WTC11 (cell line): Measurements from ENCODE around the gene SNX13. TPM values are rescaled to one million over a fixed set of nuclear protein-coding genes. Genes with fewer than 3 reads are reported as not detected.

Experiments
- ATAC-seq: fragments of 200-7000 bp; cut with Tn5 transposase; 2 replicates; pipeline ENCODE4 v1.10.0; 2021; ENCODE audit warnings: mild to moderate bottlenecking, moderate library complexity
- CTCF ChIA-PET: fragments of 300-600 bp; sonication (Branson Sonifier 250); formaldehyde crosslinking; loops from one replicate; lab custom pipeline; 2021; ENCODE audit warnings: antibody characterized with exemption; lab: Charles Lee
- POLR2A ChIA-PET: fragments of 350-600 bp; sonication (Branson Sonifier 250); formaldehyde crosslinking; loops from one replicate; lab custom pipeline; 2021; ENCODE audit warnings: antibody characterized with exemption; lab: Charles Lee
- DNase-seq: peaks from one replicate; pipeline ENCODE4 v3.0.0; 2021; ENCODE audit warnings: low spot score
- H3K27ac Mint-ChIP-seq: 2 replicates; pipeline ENCODE4 v1.8.0; 2021; ENCODE audit warnings: mixed read lengths
- H3K27me3 Mint-ChIP-seq: 2 replicates; pipeline ENCODE4 v1.8.0; 2021; ENCODE audit warnings: low read depth, mild to moderate bottlenecking, moderate library complexity, mixed read lengths
- H3K36me3 Mint-ChIP-seq: 2 replicates; pipeline ENCODE4 v1.8.0; 2021; ENCODE audit warnings: mixed read lengths
- H3K4me1 Mint-ChIP-seq: 2 replicates; pipeline ENCODE4 v1.8.0; 2022; ENCODE audit warnings: mixed read lengths
- H3K4me3 Mint-ChIP-seq: 2 replicates; pipeline ENCODE4 v1.8.0; 2021; ENCODE audit warnings: mild to moderate bottlenecking, moderate library complexity, mixed read lengths
- H3K9me3 Mint-ChIP-seq: 2 replicates; pipeline ENCODE4 v1.8.0; 2021; ENCODE audit warnings: mixed read lengths
- ATF1 ChIP-seq: sonication (generic); formaldehyde crosslinking; IDR thresholded peaks from 2 replicates; pipeline ENCODE4 v1.8.1; 2023; ENCODE audit warnings: mild to moderate bottlenecking, moderate library complexity, missing genetic modification reagents
- GTF2I ChIP-seq: fragments of 250-450 bp; sonication (Bioruptor Pico); conservative IDR thresholded peaks from 2 replicates; pipeline ENCODE4 v1.4.0; 2021; ENCODE audit warnings: mild to moderate bottlenecking
- JAZF1 ChIP-seq: fragments of 250-450 bp; sonication (Bioruptor Pico); IDR thresholded peaks from 2 replicates; pipeline ENCODE4 v1.9.0; 2021; ENCODE audit warnings: moderate library complexity, mild to moderate bottlenecking, inconsistent platforms
- MYBL2 ChIP-seq: sonication (generic); formaldehyde crosslinking; IDR thresholded peaks from 2 replicates; pipeline ENCODE4 v1.8.1; 2023; ENCODE audit warnings: mild to moderate bottlenecking, moderate library complexity, missing genetic modification reagents
- NFYB ChIP-seq: sonication (generic); formaldehyde crosslinking; conservative IDR thresholded peaks from 2 replicates; pipeline ENCODE4 v1.8.0; 2022; ENCODE audit warnings: low read depth, missing genetic modification reagents
- NR1H2 ChIP-seq: sonication (generic); formaldehyde crosslinking; IDR thresholded peaks from 2 replicates; pipeline ENCODE4 v1.9.0; 2021; ENCODE audit warnings: mild to moderate bottlenecking, moderate library complexity, missing genetic modification reagents
- SMAD3 ChIP-seq: sonication (generic); formaldehyde crosslinking; IDR thresholded peaks from 2 replicates; pipeline ENCODE4 v1.8.0; 2022; ENCODE audit warnings: missing genetic modification reagents, mild to moderate bottlenecking, borderline replicate concordance
- SOX15 ChIP-seq: fragments of 250-450 bp; sonication (Bioruptor Pico); IDR thresholded peaks from 2 replicates; pipeline ENCODE4 v1.9.0; 2021; ENCODE audit warnings: mild to moderate bottlenecking
- ZNF121 ChIP-seq: sonication (generic); formaldehyde crosslinking; IDR thresholded peaks from 2 replicates; pipeline ENCODE4 v1.8.0; 2023; ENCODE audit warnings: missing genetic modification reagents
- total RNA-seq: library from RNA; stranded (reverse); gene quantifications from 3 replicates; pipeline ENCODE4 v1.2.3, GENCODE V29; 2021
- TF ChIP-seq, protein P1 (sequence below): sonication (generic); formaldehyde crosslinking; conservative IDR thresholded peaks from 2 replicates; pipeline ENCODE4 v1.8.1; 2023; ENCODE audit warnings: mild to moderate bottlenecking, low read depth, missing genetic modification reagents, moderate library complexity
- TF ChIP-seq, protein P2 (sequence below): sonication (generic); formaldehyde crosslinking; IDR thresholded peaks from 2 replicates; pipeline ENCODE4 v1.8.1; 2023; ENCODE audit warnings: mild to moderate bottlenecking, missing genetic modification reagents, borderline replicate concordance
- TF ChIP-seq, protein P3 (sequence below): sonication (generic); formaldehyde crosslinking; IDR thresholded peaks from 2 replicates; pipeline ENCODE4 v1.8.1; 2022; ENCODE audit warnings: low read depth, missing genetic modification reagents, borderline replicate concordance
- TF ChIP-seq, protein P4 (sequence below): sonication (generic); formaldehyde crosslinking; IDR thresholded peaks from 2 replicates; pipeline ENCODE4 v1.8.1; 2023; ENCODE audit warnings: mild to moderate bottlenecking, missing genetic modification reagents
- TF ChIP-seq, protein P5 (sequence below): fragments of 250-450 bp; sonication (Bioruptor Pico); IDR thresholded peaks from 2 replicates; pipeline ENCODE4 v1.9.0; 2021; ENCODE audit warnings: mild to moderate bottlenecking
- TF ChIP-seq, protein P6 (sequence below): sonication (generic); formaldehyde crosslinking; IDR thresholded peaks from 2 replicates; pipeline ENCODE4 v1.8.0; 2022; ENCODE audit warnings: mild to moderate bottlenecking, missing genetic modification reagents
- TF ChIP-seq, protein P7 (sequence below): fragments of 250-450 bp; sonication (Bioruptor Pico); IDR thresholded peaks from 2 replicates; pipeline ENCODE4 v1.9.0; 2021; ENCODE audit warnings: mild to moderate bottlenecking
- TF ChIP-seq, protein P8 (sequence below): fragments of 250-450 bp; sonication (Bioruptor Pico); conservative IDR thresholded peaks from 2 replicates; pipeline ENCODE4 v1.9.0; 2021; ENCODE audit warnings: mild to moderate bottlenecking

SNX13 gene
- total RNA-seq, 1 experiment from 2014 or later = 27.5 TPM

DNA sequence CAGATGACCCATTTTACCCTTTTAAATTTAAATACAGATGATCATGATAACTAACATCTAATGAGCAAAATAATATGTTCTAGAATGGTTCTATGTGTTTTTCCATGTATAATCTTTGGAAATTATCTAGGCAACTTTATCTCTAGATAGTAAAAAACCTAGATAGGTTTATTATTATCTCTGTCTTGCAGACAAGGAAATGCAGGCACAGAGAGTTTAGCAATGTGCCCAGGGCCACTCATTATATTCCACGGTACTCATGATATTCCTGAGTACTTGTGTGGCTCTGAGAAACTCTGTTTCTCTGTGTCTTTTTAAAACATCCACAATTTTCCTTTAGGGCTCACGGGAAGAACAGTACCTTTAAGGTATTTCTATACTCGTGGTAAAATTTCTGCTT, 26.4 kb upstream of the SNX13 start (continued):
- TF ChIP-seq, protein P1, sequence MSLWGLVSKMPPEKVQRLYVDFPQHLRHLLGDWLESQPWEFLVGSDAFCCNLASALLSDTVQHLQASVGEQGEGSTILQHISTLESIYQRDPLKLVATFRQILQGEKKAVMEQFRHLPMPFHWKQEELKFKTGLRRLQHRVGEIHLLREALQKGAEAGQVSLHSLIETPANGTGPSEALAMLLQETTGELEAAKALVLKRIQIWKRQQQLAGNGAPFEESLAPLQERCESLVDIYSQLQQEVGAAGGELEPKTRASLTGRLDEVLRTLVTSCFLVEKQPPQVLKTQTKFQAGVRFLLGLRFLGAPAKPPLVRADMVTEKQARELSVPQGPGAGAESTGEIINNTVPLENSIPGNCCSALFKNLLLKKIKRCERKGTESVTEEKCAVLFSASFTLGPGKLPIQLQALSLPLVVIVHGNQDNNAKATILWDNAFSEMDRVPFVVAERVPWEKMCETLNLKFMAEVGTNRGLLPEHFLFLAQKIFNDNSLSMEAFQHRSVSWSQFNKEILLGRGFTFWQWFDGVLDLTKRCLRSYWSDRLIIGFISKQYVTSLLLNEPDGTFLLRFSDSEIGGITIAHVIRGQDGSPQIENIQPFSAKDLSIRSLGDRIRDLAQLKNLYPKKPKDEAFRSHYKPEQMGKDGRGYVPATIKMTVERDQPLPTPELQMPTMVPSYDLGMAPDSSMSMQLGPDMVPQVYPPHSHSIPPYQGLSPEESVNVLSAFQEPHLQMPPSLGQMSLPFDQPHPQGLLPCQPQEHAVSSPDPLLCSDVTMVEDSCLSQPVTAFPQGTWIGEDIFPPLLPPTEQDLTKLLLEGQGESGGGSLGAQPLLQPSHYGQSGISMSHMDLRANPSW (CRISPR knock-in tag) = no peak

DNA sequence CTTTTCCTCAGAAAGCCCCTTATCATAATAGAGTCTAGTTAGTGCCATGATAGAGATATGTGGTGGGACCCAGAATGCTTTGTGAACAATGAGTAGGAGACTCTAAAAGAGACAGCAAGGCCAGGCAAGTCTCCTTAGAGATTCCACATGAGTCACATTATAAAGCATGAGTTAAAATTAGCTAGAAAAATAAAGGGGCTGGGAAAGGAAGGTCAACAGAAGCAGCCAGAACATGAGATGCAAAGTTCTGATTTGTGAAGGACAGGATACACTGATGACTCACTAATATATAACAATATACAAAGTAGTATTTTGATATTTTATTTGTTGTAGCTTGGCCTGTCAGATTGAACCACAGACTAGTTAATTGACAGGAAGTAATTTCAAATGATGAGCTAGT, 25.3 kb upstream of the SNX13 start:
- H3K4me3 Mint-ChIP-seq = no peak overlapping the region
- CTCF ChIA-PET = no interaction called here
- ATAC-seq = no peak
- H3K36me3 Mint-ChIP-seq = no peaks in the 10 kb centered on the region
- DNase-seq = no peak
- no peaks in the 10 kb centered on the region for H3K27me3 Mint-ChIP-seq
- POLR2A ChIA-PET = no interaction called here
- TF ChIP-seq ATF1 (CRISPR knock-in tag) = no peak
- TF ChIP-seq, protein P2, sequence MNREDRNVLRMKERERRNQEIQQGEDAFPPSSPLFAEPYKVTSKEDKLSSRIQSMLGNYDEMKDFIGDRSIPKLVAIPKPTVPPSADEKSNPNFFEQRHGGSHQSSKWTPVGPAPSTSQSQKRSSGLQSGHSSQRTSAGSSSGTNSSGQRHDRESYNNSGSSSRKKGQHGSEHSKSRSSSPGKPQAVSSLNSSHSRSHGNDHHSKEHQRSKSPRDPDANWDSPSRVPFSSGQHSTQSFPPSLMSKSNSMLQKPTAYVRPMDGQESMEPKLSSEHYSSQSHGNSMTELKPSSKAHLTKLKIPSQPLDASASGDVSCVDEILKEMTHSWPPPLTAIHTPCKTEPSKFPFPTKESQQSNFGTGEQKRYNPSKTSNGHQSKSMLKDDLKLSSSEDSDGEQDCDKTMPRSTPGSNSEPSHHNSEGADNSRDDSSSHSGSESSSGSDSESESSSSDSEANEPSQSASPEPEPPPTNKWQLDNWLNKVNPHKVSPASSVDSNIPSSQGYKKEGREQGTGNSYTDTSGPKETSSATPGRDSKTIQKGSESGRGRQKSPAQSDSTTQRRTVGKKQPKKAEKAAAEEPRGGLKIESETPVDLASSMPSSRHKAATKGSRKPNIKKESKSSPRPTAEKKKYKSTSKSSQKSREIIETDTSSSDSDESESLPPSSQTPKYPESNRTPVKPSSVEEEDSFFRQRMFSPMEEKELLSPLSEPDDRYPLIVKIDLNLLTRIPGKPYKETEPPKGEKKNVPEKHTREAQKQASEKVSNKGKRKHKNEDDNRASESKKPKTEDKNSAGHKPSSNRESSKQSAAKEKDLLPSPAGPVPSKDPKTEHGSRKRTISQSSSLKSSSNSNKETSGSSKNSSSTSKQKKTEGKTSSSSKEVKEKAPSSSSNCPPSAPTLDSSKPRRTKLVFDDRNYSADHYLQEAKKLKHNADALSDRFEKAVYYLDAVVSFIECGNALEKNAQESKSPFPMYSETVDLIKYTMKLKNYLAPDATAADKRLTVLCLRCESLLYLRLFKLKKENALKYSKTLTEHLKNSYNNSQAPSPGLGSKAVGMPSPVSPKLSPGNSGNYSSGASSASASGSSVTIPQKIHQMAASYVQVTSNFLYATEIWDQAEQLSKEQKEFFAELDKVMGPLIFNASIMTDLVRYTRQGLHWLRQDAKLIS (CRISPR knock-in tag) = no peak
- no peak for TF ChIP-seq NFYB
- TF ChIP-seq SOX15 (CRISPR knock-in tag) = no peak
- no peak for TF ChIP-seq SMAD3 (CRISPR knock-in tag)
- no peak for TF ChIP-seq MYBL2 (CRISPR knock-in tag)
- TF ChIP-seq, protein P3, sequence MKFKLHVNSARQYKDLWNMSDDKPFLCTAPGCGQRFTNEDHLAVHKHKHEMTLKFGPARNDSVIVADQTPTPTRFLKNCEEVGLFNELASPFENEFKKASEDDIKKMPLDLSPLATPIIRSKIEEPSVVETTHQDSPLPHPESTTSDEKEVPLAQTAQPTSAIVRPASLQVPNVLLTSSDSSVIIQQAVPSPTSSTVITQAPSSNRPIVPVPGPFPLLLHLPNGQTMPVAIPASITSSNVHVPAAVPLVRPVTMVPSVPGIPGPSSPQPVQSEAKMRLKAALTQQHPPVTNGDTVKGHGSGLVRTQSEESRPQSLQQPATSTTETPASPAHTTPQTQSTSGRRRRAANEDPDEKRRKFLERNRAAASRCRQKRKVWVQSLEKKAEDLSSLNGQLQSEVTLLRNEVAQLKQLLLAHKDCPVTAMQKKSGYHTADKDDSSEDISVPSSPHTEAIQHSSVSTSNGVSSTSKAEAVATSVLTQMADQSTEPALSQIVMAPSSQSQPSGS (CRISPR knock-in tag) = no peak
- TF ChIP-seq NR1H2 (CRISPR knock-in tag) = no peak
- no peak for TF ChIP-seq JAZF1 (CRISPR knock-in tag)
- no peaks in the 10 kb centered on the region for H3K4me1 Mint-ChIP-seq
- H3K9me3 Mint-ChIP-seq = no peaks in the 10 kb centered on the region
- H3K27ac Mint-ChIP-seq = no peak overlapping the region

DNA sequence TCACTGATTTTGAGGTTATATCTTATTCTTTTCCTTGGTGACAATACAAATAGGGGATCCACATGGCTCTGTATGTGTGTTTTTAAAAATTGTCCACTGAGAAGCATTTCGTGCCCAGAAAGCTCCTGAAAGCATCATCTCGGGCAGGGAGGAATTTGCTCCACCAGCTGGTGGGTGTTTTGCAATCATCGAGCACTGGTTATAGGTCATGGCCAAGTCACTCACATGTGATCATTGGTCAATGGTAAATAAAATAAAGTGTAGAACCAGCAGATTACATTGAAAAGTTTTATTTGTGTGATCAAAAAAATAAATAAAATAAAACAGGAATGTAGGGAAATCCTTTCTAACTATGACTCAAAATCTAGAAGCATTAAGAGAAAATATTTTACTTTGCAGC, 23.0 kb upstream of the SNX13 start:
- DNase-seq = no peak
- ATAC-seq = no peak
- CTCF ChIA-PET = no interaction called here
- TF ChIP-seq, protein P4, sequence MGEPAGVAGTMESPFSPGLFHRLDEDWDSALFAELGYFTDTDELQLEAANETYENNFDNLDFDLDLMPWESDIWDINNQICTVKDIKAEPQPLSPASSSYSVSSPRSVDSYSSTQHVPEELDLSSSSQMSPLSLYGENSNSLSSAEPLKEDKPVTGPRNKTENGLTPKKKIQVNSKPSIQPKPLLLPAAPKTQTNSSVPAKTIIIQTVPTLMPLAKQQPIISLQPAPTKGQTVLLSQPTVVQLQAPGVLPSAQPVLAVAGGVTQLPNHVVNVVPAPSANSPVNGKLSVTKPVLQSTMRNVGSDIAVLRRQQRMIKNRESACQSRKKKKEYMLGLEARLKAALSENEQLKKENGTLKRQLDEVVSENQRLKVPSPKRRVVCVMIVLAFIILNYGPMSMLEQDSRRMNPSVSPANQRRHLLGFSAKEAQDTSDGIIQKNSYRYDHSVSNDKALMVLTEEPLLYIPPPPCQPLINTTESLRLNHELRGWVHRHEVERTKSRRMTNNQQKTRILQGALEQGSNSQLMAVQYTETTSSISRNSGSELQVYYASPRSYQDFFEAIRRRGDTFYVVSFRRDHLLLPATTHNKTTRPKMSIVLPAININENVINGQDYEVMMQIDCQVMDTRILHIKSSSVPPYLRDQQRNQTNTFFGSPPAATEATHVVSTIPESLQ (CRISPR knock-in tag) = no peak
- TF ChIP-seq, protein P5, sequence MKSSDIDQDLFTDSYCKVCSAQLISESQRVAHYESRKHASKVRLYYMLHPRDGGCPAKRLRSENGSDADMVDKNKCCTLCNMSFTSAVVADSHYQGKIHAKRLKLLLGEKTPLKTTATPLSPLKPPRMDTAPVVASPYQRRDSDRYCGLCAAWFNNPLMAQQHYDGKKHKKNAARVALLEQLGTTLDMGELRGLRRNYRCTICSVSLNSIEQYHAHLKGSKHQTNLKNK = no peak
- no peak for TF ChIP-seq GTF2I (CRISPR knock-in tag)
- TF ChIP-seq, protein P6, sequence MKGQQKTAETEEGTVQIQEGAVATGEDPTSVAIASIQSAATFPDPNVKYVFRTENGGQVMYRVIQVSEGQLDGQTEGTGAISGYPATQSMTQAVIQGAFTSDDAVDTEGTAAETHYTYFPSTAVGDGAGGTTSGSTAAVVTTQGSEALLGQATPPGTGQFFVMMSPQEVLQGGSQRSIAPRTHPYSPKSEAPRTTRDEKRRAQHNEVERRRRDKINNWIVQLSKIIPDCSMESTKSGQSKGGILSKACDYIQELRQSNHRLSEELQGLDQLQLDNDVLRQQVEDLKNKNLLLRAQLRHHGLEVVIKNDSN (CRISPR knock-in tag) = no peak
- TF ChIP-seq, protein P7, sequence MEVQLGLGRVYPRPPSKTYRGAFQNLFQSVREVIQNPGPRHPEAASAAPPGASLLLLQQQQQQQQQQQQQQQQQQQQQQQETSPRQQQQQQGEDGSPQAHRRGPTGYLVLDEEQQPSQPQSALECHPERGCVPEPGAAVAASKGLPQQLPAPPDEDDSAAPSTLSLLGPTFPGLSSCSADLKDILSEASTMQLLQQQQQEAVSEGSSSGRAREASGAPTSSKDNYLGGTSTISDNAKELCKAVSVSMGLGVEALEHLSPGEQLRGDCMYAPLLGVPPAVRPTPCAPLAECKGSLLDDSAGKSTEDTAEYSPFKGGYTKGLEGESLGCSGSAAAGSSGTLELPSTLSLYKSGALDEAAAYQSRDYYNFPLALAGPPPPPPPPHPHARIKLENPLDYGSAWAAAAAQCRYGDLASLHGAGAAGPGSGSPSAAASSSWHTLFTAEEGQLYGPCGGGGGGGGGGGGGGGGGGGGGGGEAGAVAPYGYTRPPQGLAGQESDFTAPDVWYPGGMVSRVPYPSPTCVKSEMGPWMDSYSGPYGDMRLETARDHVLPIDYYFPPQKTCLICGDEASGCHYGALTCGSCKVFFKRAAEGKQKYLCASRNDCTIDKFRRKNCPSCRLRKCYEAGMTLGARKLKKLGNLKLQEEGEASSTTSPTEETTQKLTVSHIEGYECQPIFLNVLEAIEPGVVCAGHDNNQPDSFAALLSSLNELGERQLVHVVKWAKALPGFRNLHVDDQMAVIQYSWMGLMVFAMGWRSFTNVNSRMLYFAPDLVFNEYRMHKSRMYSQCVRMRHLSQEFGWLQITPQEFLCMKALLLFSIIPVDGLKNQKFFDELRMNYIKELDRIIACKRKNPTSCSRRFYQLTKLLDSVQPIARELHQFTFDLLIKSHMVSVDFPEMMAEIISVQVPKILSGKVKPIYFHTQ (CRISPR knock-in tag) = no peak
- TF ChIP-seq, protein P8, sequence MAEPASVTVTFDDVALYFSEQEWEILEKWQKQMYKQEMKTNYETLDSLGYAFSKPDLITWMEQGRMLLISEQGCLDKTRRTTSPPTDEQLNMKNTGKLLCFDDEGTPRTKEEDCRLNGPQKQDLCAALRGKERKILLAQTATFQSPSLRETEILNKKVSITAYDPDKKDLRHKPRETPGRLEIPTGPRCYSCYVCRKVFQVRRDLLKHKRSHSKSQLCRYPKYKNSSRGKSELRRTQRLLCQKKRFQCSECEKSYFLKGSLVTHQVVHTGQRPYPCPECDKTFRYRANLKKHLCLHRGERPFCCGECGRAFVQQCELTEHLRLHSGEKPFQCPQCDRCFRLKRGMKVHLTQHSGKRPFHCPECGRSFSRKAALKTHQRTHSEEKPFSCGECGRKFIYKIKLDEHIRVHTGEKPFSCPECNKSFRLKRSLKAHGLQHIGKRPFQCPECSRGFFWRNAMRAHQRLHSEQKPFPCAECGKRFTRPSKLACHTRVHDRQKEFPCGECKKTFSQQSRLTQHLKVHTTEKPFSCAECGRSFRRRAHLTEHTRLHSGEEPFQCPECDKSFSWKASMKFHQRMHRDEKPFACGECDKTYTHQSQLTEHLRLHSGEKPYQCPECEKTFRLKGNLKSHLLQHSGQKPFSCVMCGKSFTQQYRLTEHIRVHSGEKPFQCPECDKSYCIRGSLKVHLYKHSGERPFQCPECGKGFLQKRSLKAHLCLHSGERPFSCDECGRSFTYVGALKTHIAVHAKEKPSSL (CRISPR knock-in tag) = no peak
- no peak for TF ChIP-seq ZNF121 (CRISPR knock-in tag)

More for the DNA sequence above, 23.0 kb upstream of the SNX13 start:
- Mint-ChIP-seq H3K9me3 (no peaks in the 10 kb centered on the region), H3K27me3 (no peaks in the 10 kb centered on the region), H3K36me3 (no peaks in the 10 kb centered on the region), H3K27ac (no peak overlapping the region), H3K4me1 (no peaks in the 10 kb centered on the region), H3K4me3 (no peak overlapping the region)
- POLR2A ChIA-PET = no interaction called here
